Astrocyte (in vitro differentiated cells and primary cell): ENCODE results near the gene PAX6.

Source experiments
- CTCF ChIP-seq: IDR thresholded peaks from 2 replicates; pipeline ENCODE4 v1.5.1; 2011; ENCODE audit warnings: low read depth, mild to moderate bottlenecking, inconsistent platforms, low read length, moderate library complexity; ENCODE audit not compliant: insufficient read depth
- EZH2 ChIP-seq: IDR thresholded peaks from 2 replicates; pipeline ENCODE4 v1.6.1; 2012; ENCODE audit warnings: mild to moderate bottlenecking, low read length, inconsistent platforms; ENCODE audit not compliant: insufficient read depth

GRCh38 chr11:31826536-31827438 lies 15.7 kb upstream of the PAX6 start:
- TF ChIP-seq CTCF (no peak), EZH2 (peak; percentile 83)
